K562 (cell line): ENCODE measurements around the gene CREG1. TPM values are rescaled to one million over a fixed set of nuclear protein-coding genes. Genes with fewer than 3 reads are reported as not detected.

Experiments used
- ATF1 ChIP-seq, 2 experiments: fragments of 450-650 bp in 1 of 2; IDR thresholded peaks; 2 replicates each; pipeline ENCODE4 v1.6.1; 2016; ENCODE audit warnings: missing compliant biosample characterization in 1 of 2, missing genetic modification characterization in 1 of 2
- MBD2 ChIP-seq: sonication (generic); IDR thresholded peaks from 2 replicates; pipeline ENCODE4 v1.6.1; 2016; ENCODE audit warnings: low read depth, borderline replicate concordance
- SLC30A9 ChIP-seq: fragments of 250-450 bp; sonication (Bioruptor Pico); IDR thresholded peaks from 2 replicates; pipeline ENCODE4 v1.8.0; 2022; ENCODE audit warnings: mild to moderate bottlenecking, moderate library complexity
- STAT5A ChIP-seq: IDR thresholded peaks from 2 replicates; pipeline ENCODE4 v1.6.1; 2012; ENCODE audit warnings: low read length, inconsistent platforms, borderline replicate concordance
- TAF9B ChIP-seq: fragments of 450-650 bp; IDR thresholded peaks from 2 replicates; pipeline ENCODE4 v1.6.1; 2018; ENCODE audit warnings: mild to moderate bottlenecking; ENCODE audit not compliant: partially characterized antibody
- ZBTB11 ChIP-seq, 3 experiments: fragments of 200-800 bp in 1 of 3; fragments of 250-450 bp in 1 of 3; fragments of 450-650 bp in 1 of 3; sonication (Bioruptor Pico) in 1 of 3; sonication (Bioruptor generic) in 1 of 3; formaldehyde crosslinking in 1 of 3; IDR thresholded peaks; 2 replicates each; pipeline versions ENCODE4 v1.6.1 to v1.8.0; 2016 to 2022; ENCODE audit warnings: mild to moderate bottlenecking in 2 of 3, missing genetic modification characterization in 2 of 3, missing compliant biosample characterization in 1 of 3, moderate library complexity in 1 of 3
- ZNF75A ChIP-seq: fragments of 450-650 bp; formaldehyde crosslinking; IDR thresholded peaks from 2 replicates; pipeline ENCODE4 v1.4.0; 2020; ENCODE audit warnings: mild to moderate bottlenecking
- ZNF766 ChIP-seq: fragments of 200-800 bp; sonication (Bioruptor generic); conservative IDR thresholded peaks from 2 replicates; pipeline ENCODE4 v1.6.1; 2016; ENCODE audit warnings: missing genetic modification characterization, missing compliant biosample characterization
- polyA plus RNA-seq, 8 experiments: library from polyadenylated mRNA; depleted of rRNA in 4 of 8; stranded (reverse) in 5 of 8; unstranded in 3 of 8; fragments of >200 nt; fragmentation: Nextera tagmentation in 2 of 8; fragmentation: Illumina TruSeq in 1 of 8; extraction: Ambion mirVana in 2 of 8; extraction: Trizol in 1 of 8; gene quantifications; 2 replicates each; pipeline versions ENCODE4 v1.2.1 to v1.2.3, GENCODE V29; 2011 to 2014; ENCODE audit warnings: inconsistent platforms in 1 of 8, missing spikeins in 1 of 8
- total RNA-seq, 7 experiments: library from RNA; depleted of rRNA in 6 of 7; stranded (reverse); fragments of >200 nt in 6 of 7; fragmentation: Illumina TruSeq in 2 of 7; extraction: Trizol in 2 of 7; gene quantifications; 2 replicates each; pipeline versions ENCODE4 v1.2.1 to v1.2.3, GENCODE V29; 2011 to 2021; ENCODE audit warnings: low replicate concordance in 1 of 7
- TF ChIP-seq, protein P1 (sequence below): fragments of 450-650 bp; IDR thresholded peaks from 2 replicates; pipeline ENCODE4 v1.6.1; 2016; ENCODE audit warnings: mild to moderate bottlenecking, moderate library complexity

CREG1 gene
- total and polyA plus RNA-seq, 9 of the 15 experiments (the other 6 are each of a cell fraction or from before 2014, with no cell fraction given) = 45.7 to 272 (median 161) TPM

DNA sequence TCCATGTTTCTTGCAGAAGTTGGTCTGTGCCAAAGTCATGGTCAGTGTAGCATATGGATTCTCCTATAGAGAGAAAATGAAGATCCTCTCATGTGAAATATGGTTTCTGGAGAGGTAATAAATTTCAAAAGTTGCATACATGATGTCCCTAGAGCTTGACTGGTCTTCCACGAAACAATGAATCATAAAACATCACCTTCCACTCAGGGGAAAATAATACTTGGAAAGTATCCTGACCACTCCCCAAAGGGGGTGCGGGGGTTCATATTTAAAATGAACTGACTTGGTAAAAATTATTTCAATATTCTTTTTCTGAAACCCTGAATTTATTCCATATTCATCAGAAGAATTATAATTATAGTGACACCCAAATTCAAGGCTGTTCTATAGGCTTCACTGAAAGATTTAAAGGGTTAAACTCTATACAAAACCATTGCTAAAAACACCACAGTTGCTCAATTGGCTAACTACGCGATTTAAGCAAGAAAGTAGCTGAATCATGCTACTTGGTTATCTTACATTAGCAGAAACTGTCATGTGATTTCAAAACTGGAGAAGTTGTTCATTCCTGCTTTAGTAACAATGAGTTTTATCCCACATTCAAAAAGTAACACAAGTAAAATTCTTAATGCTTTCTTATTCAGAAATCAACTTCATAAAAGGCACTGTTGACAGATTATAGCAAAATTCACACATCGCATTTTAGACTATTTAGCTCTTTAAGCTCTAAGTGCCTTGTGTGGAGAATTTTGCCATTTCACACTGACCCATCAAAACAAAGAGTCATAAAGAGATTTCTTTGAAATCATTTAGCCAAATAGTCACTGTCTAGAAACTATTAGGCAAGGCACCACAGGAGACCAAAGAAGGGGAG is 5.3 kb downstream of the CREG1 start (continued):
- TF ChIP-seq, protein P1, sequence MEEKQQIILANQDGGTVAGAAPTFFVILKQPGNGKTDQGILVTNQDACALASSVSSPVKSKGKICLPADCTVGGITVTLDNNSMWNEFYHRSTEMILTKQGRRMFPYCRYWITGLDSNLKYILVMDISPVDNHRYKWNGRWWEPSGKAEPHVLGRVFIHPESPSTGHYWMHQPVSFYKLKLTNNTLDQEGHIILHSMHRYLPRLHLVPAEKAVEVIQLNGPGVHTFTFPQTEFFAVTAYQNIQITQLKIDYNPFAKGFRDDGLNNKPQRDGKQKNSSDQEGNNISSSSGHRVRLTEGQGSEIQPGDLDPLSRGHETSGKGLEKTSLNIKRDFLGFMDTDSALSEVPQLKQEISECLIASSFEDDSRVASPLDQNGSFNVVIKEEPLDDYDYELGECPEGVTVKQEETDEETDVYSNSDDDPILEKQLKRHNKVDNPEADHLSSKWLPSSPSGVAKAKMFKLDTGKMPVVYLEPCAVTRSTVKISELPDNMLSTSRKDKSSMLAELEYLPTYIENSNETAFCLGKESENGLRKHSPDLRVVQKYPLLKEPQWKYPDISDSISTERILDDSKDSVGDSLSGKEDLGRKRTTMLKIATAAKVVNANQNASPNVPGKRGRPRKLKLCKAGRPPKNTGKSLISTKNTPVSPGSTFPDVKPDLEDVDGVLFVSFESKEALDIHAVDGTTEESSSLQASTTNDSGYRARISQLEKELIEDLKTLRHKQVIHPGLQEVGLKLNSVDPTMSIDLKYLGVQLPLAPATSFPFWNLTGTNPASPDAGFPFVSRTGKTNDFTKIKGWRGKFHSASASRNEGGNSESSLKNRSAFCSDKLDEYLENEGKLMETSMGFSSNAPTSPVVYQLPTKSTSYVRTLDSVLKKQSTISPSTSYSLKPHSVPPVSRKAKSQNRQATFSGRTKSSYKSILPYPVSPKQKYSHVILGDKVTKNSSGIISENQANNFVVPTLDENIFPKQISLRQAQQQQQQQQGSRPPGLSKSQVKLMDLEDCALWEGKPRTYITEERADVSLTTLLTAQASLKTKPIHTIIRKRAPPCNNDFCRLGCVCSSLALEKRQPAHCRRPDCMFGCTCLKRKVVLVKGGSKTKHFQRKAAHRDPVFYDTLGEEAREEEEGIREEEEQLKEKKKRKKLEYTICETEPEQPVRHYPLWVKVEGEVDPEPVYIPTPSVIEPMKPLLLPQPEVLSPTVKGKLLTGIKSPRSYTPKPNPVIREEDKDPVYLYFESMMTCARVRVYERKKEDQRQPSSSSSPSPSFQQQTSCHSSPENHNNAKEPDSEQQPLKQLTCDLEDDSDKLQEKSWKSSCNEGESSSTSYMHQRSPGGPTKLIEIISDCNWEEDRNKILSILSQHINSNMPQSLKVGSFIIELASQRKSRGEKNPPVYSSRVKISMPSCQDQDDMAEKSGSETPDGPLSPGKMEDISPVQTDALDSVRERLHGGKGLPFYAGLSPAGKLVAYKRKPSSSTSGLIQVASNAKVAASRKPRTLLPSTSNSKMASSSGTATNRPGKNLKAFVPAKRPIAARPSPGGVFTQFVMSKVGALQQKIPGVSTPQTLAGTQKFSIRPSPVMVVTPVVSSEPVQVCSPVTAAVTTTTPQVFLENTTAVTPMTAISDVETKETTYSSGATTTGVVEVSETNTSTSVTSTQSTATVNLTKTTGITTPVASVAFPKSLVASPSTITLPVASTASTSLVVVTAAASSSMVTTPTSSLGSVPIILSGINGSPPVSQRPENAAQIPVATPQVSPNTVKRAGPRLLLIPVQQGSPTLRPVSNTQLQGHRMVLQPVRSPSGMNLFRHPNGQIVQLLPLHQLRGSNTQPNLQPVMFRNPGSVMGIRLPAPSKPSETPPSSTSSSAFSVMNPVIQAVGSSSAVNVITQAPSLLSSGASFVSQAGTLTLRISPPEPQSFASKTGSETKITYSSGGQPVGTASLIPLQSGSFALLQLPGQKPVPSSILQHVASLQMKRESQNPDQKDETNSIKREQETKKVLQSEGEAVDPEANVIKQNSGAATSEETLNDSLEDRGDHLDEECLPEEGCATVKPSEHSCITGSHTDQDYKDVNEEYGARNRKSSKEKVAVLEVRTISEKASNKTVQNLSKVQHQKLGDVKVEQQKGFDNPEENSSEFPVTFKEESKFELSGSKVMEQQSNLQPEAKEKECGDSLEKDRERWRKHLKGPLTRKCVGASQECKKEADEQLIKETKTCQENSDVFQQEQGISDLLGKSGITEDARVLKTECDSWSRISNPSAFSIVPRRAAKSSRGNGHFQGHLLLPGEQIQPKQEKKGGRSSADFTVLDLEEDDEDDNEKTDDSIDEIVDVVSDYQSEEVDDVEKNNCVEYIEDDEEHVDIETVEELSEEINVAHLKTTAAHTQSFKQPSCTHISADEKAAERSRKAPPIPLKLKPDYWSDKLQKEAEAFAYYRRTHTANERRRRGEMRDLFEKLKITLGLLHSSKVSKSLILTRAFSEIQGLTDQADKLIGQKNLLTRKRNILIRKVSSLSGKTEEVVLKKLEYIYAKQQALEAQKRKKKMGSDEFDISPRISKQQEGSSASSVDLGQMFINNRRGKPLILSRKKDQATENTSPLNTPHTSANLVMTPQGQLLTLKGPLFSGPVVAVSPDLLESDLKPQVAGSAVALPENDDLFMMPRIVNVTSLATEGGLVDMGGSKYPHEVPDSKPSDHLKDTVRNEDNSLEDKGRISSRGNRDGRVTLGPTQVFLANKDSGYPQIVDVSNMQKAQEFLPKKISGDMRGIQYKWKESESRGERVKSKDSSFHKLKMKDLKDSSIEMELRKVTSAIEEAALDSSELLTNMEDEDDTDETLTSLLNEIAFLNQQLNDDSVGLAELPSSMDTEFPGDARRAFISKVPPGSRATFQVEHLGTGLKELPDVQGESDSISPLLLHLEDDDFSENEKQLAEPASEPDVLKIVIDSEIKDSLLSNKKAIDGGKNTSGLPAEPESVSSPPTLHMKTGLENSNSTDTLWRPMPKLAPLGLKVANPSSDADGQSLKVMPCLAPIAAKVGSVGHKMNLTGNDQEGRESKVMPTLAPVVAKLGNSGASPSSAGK = no peak; the same call in 1 of the 2 replicates
- TF ChIP-seq MBD2 = peak; percentile 30
- TF ChIP-seq ZBTB11 (CRISPR knock-in tag; IDR thresholded peaks at IDR 0.05) = peak in 1 of 3 experiments; percentile 65; a peak in 2 of 6 replicates
- TF ChIP-seq ZNF75A (CRISPR knock-in tag) = peak; percentile 24; the same call in 1 of the 2 replicates
- TF ChIP-seq TAF9B = peak; percentile 63
- TF ChIP-seq ZNF766 (CRISPR knock-in tag) = peak; percentile 92
- no peak for TF ChIP-seq SLC30A9
- TF ChIP-seq STAT5A = peak; percentile 57
- TF ChIP-seq ATF1 (CRISPR knock-in tag; IDR thresholded peaks at IDR 0.05) = no peak
- peak; percentile 80 for TF ChIP-seq ATF1 (tag; IDR thresholded peaks at IDR 0.05)
